Activated T-cell treated with anti-CD3 and anti-CD28 coated beads, Interleukin-2, amount 50 U/mL, for 4 hours (primary cell): ENCODE measurements around the gene STRN4. TPM values are rescaled to one million over a fixed set of nuclear protein-coding genes. Genes with fewer than 3 reads are reported as not detected.
A peak's percentile ranks its signal among the peaks of the same experiment; 100 is the strongest.

Experiments
- ATAC-seq, 2 donors: fragments of 200-7000 bp; cut with Tn5 transposase; one replicate each; pipeline ENCODE4 v1.10.0; 2021
- DNase-seq: peaks from one replicate; pipeline ENCODE4 v3.0.0-alpha.2; 2020
- H3K27me3 Mint-ChIP-seq: one replicate; pipeline ENCODE4 v1.8.0; 2021; ENCODE audit warnings: low read depth, mixed read lengths
- H3K36me3 Mint-ChIP-seq: one replicate; pipeline ENCODE4 v1.8.0; 2022; ENCODE audit warnings: mixed read lengths; ENCODE audit not compliant: insufficient read depth
- H3K4me1 Mint-ChIP-seq: one replicate; pipeline ENCODE4 v1.8.0; 2021; ENCODE audit warnings: low read depth, mixed read lengths
- H3K4me3 Mint-ChIP-seq: one replicate; pipeline ENCODE4 v1.8.0; 2021; ENCODE audit warnings: mild to moderate bottlenecking, moderate library complexity, mixed read lengths
- H3K9me3 Mint-ChIP-seq: one replicate; pipeline ENCODE4 v1.8.0; 2021; ENCODE audit warnings: mixed read lengths
- total RNA-seq, 3 donors: library from RNA; stranded (reverse); gene quantifications; one replicate each; pipeline ENCODE4 v1.2.1, GENCODE V29; 2021

Gene STRN4
- 10 to 100 TPM; 91.3 to 98.0 (median 96.7) TPM for total RNA-seq

- H3K4me1 Mint-ChIP-seq = peaks cover 51% of the 10 kb centered on the region
- peak; percentile 51 for DNase-seq
- H3K4me3 Mint-ChIP-seq = peak within 1 kb of the TSS; percentile 94
- H3K36me3 Mint-ChIP-seq = peaks cover 4% of the 10 kb centered on the region
- H3K27me3 Mint-ChIP-seq = no peaks in the 10 kb centered on the region
- no peaks in the 10 kb centered on the region for H3K9me3 Mint-ChIP-seq
- ATAC-seq = peak; percentile 80 to 81
These were observed at the start of gene STRN4 for GRCh38 chr19:46746281-46747057. Gene STRN4 (minus strand): TSS chr19:46746450. CDS start chr19:46746430, 20 bp downstream.

- peak in 1 of 2 donors; percentile 8 for ATAC-seq
- H3K4me1 Mint-ChIP-seq = peaks cover 25% of the 10 kb centered on the region
- no peaks in the 10 kb centered on the region for H3K9me3 Mint-ChIP-seq
- peaks cover under 1% of the 10 kb centered on the region for H3K36me3 Mint-ChIP-seq
- DNase-seq = no peak
- no peaks in the 10 kb centered on the region for H3K27me3 Mint-ChIP-seq
- H3K4me3 Mint-ChIP-seq = no peak overlapping the region
These were observed 45.7 kb upstream of the STRN4 start for GRCh38 chr19:46791944-46792343.

- H3K4me1 Mint-ChIP-seq = peaks cover 41% of the 10 kb centered on the region
- ATAC-seq = no peak
These were observed 43.1 kb upstream of the STRN4 start for GRCh38 chr19:46789371-46789770.

GRCh38 chr19:46788968-46789338 lies 42.7 kb upstream of the STRN4 start:
- peaks cover 45% of the 10 kb centered on the region for H3K4me1 Mint-ChIP-seq
- H3K36me3 Mint-ChIP-seq = peaks cover 29% of the 10 kb centered on the region
- no peaks in the 10 kb centered on the region for H3K9me3 Mint-ChIP-seq
- ATAC-seq (no peak), DNase-seq (no peak)
- peak overlapping the region; percentile 98 for H3K4me3 Mint-ChIP-seq
- no peaks in the 10 kb centered on the region for H3K27me3 Mint-ChIP-seq

More at GRCh38 chr19:46789371-46789770, 43.1 kb upstream of the STRN4 start:
- no peaks in the 10 kb centered on the region for H3K9me3 Mint-ChIP-seq
- peaks cover 25% of the 10 kb centered on the region for H3K36me3 Mint-ChIP-seq
- no peaks in the 10 kb centered on the region for H3K27me3 Mint-ChIP-seq
- no peak overlapping the region for H3K4me3 Mint-ChIP-seq
- DNase-seq = no peak

GRCh38 chr19:46788262-46788967 lies 42.2 kb upstream of the STRN4 start, which contains the start of gene SLC1A5:
Gene SLC1A5 (minus strand): TSS chr19:46788594. CDS start chr19:46787965, 629 bp downstream.
- DNase-seq = peak; percentile 99
- Mint-ChIP-seq H3K36me3 (peaks cover 34% of the 10 kb centered on the region), H3K9me3 (no peaks in the 10 kb centered on the region), H3K4me3 (peak within 1 kb of the TSS; percentile 98), H3K27me3 (no peaks in the 10 kb centered on the region), H3K4me1 (peaks cover 50% of the 10 kb centered on the region)
- peak; percentile 81 to 84 for ATAC-seq

GRCh38 chr19:46787331-46788261 lies 41.3 kb upstream of the STRN4 start:
- peaks cover 54% of the 10 kb centered on the region for H3K4me1 Mint-ChIP-seq
- peak overlapping the region; percentile 98 for H3K4me3 Mint-ChIP-seq
- no peaks in the 10 kb centered on the region for H3K9me3 Mint-ChIP-seq
- H3K36me3 Mint-ChIP-seq = peaks cover 40% of the 10 kb centered on the region
- no peaks in the 10 kb centered on the region for H3K27me3 Mint-ChIP-seq
- ATAC-seq (peak in 1 of 2 donors; percentile 0), DNase-seq (peak; percentile 33)

GRCh38 chr19:46787040-46787330 lies 40.7 kb upstream of the STRN4 start:
- Mint-ChIP-seq H3K4me3 (peak overlapping the region; percentile 98), H3K4me1 (peaks cover 50% of the 10 kb centered on the region), H3K27me3 (no peaks in the 10 kb centered on the region), H3K9me3 (no peaks in the 10 kb centered on the region), H3K36me3 (peaks cover 45% of the 10 kb centered on the region)
- ATAC-seq (no peak), DNase-seq (no peak)

- Mint-ChIP-seq H3K4me1 (peaks cover 46% of the 10 kb centered on the region), H3K9me3 (no peaks in the 10 kb centered on the region), H3K36me3 (peaks cover 50% of the 10 kb centered on the region), H3K27me3 (no peaks in the 10 kb centered on the region), H3K4me3 (peak overlapping the region; percentile 98)
- DNase-seq (peak; percentile 83), ATAC-seq (peak; percentile 67 to 68)
These were observed 40.2 kb upstream of the STRN4 start for GRCh38 chr19:46786236-46787039.

GRCh38 chr19:46785980-46786235 lies 39.7 kb upstream of the STRN4 start:
- no peak for ATAC-seq
- no peaks in the 10 kb centered on the region for H3K27me3 Mint-ChIP-seq
- peaks cover 51% of the 10 kb centered on the region for H3K36me3 Mint-ChIP-seq
- H3K4me1 Mint-ChIP-seq = peaks cover 44% of the 10 kb centered on the region
- DNase-seq = no peak
- H3K9me3 Mint-ChIP-seq = no peaks in the 10 kb centered on the region
- peak overlapping the region; percentile 98 for H3K4me3 Mint-ChIP-seq

GRCh38 chr19:46785054-46785979 lies 39.1 kb upstream of the STRN4 start:
- Mint-ChIP-seq H3K4me3 (peak overlapping the region; percentile 98), H3K27me3 (no peaks in the 10 kb centered on the region), H3K4me1 (peaks cover 44% of the 10 kb centered on the region), H3K9me3 (no peaks in the 10 kb centered on the region), H3K36me3 (peaks cover 51% of the 10 kb centered on the region)
- ATAC-seq (no peak), DNase-seq (no peak)

GRCh38 chr19:46784262-46785053 lies 38.2 kb upstream of the STRN4 start:
- Mint-ChIP-seq H3K4me3 (peak overlapping the region; percentile 98), H3K9me3 (no peaks in the 10 kb centered on the region), H3K36me3 (peaks cover 52% of the 10 kb centered on the region), H3K4me1 (peaks cover 40% of the 10 kb centered on the region), H3K27me3 (no peaks in the 10 kb centered on the region)
- ATAC-seq (peak; percentile 6 to 15), DNase-seq (peak; percentile 53)

GRCh38 chr19:46783670-46784069 lies 37.4 kb upstream of the STRN4 start:
- H3K9me3 Mint-ChIP-seq = no peaks in the 10 kb centered on the region
- peaks cover 56% of the 10 kb centered on the region for H3K36me3 Mint-ChIP-seq
- ATAC-seq (no peak), DNase-seq (no peak)
- H3K27me3 Mint-ChIP-seq = no peaks in the 10 kb centered on the region
- H3K4me1 Mint-ChIP-seq = peaks cover 33% of the 10 kb centered on the region
- H3K4me3 Mint-ChIP-seq = peak overlapping the region; percentile 98
